ENCODE measurements around the gene TCERG1L. TPM values are rescaled to one million over a fixed set of nuclear protein-coding genes. Genes with fewer than 3 reads are reported as not detected.
"Not testable (repeated sequence)": the region's sequence is repeated elsewhere in the genome, so short reads cannot be mapped to it uniquely, and the experiment has no call there.

TCERG1L gene
- total and polyA plus RNA-seq, 3 experiments from 2014 or later = 0.07 to 0.93 (median 0.68) TPM

DNA sequence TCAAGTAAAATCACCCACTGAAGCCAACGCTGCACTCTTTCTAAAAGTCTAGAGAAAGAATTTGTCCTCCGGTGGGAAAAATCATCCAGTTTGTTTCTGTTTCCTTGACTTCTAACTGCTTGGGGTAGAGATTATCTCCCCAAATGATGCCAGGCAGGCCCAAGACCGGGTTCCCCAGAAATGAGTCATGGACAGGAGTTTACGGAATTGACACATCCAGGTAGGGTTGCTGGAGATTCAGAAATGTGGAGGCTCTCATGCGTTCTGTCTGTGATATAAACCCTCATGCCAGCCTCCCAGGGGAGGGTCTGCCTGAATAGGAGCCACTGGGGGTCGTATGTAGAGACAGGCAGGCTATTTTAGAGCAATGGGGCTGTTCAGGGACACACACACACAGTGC is 230.9 kb downstream of the TCERG1L start:
- peaks cover 0 to 5% (median 3%) of the 10 kb centered on the region in 5 donors for H3K9me3 Mint-ChIP-seq
- H3K9me3 ChIP-seq (ENCODE audit: low read length) = no peaks in the 10 kb centered on the region
- no peak overlapping the region for H3K4me3 ChIP-seq (ENCODE audit: low read length)
- H3K27me3 Mint-ChIP-seq = peaks cover 0 to 4% of the 10 kb centered on the region in 2 donors
- H3K27ac ChIP-seq (ENCODE audit: low read depth, low read length) = no peak overlapping the region
- ChIA-PET CTCF (no interaction called here), POLR2A (no interaction called here)
- H3K36me3 ChIP-seq (ENCODE audit: insufficient read depth, low read length) = no peaks in the 10 kb centered on the region
- no peak overlapping the region for H3K27ac Mint-ChIP-seq
- H3K27me3 ChIP-seq (ENCODE audit: insufficient read depth, low read length, poor library complexity, severe bottlenecking) = no peaks in the 10 kb centered on the region
- H3K4me3 Mint-ChIP-seq = no peak overlapping the region
- no peaks in the 10 kb centered on the region for H3K36me3 Mint-ChIP-seq
- no peaks in the 10 kb centered on the region for H3K4me1 Mint-ChIP-seq
- no peak for DNase-seq
- peaks cover 28% of the 10 kb centered on the region for H3K4me1 ChIP-seq (ENCODE audit: insufficient read depth, low read length)

DNA sequence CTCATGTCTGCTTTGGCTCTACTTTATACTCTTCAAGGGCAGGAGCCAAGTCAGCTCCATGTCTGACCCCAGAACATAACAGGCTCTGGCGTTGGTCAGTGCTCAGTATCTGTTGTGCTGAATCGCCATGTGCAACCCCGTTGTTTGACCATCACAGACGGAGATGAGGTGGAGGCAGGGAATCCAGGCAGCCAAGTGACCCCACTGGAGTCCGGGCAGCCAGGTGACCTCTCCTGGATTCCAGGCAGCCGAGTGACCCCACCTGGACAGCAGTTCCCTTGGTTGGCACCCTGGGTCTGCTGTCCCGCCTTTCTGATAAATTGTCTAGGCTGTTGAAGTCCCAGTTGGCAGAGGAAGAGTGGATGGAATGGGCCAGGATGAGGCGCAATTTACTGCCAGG is 232.2 kb downstream of the TCERG1L start:
- no peaks in the 10 kb centered on the region for H3K4me1 Mint-ChIP-seq
- H3K4me3 ChIP-seq (ENCODE audit: low read length) = no peak overlapping the region
- peaks cover 24% of the 10 kb centered on the region for H3K4me1 ChIP-seq (ENCODE audit: insufficient read depth, low read length)
- H3K36me3 ChIP-seq (ENCODE audit: insufficient read depth, low read length) = no peaks in the 10 kb centered on the region
- H3K9me3 ChIP-seq (ENCODE audit: low read length) = no peaks in the 10 kb centered on the region
- ChIA-PET CTCF (no interaction called here), POLR2A (no interaction called here)
- no peak overlapping the region for H3K4me3 Mint-ChIP-seq
- no peak for DNase-seq
- H3K27ac ChIP-seq (ENCODE audit: low read depth, low read length) = no peak overlapping the region
- peaks cover 0 to 2% of the 10 kb centered on the region in 2 donors for H3K27me3 Mint-ChIP-seq
- H3K27ac Mint-ChIP-seq = no peak overlapping the region
- H3K36me3 Mint-ChIP-seq = no peaks in the 10 kb centered on the region
- H3K9me3 Mint-ChIP-seq = peaks cover 0 to 5% (median 3%) of the 10 kb centered on the region in 5 donors
- H3K27me3 ChIP-seq (ENCODE audit: insufficient read depth, low read length, poor library complexity, severe bottlenecking) = no peaks in the 10 kb centered on the region

DNA sequence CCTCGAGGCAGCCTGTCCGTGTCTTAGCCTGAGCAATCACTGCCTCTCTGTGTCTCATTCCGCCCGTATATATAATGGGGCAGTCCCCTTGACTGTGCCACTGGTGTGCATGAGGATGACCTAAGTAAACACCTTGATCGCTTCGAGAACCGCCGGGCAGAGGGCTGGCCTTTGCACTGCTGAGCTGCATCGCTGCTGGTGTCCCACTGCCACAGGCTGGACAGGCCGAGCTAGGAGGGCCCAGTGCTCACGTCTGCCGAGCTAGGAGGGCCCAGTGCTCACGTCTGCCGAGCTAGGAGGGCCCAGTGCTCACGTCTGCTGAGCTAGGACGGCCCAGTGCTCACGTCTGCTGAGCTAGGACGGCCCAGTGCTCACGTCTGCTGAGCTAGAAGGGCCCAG is 232.6 kb downstream of the TCERG1L start:
- CTCF ChIA-PET; POLR2A ChIA-PET; H3K27ac ChIP-seq (ENCODE audit: low read depth, low read length); H3K9me3 ChIP-seq (ENCODE audit: low read length); H3K27me3 ChIP-seq (ENCODE audit: insufficient read depth, low read length, poor library complexity, severe bottlenecking); H3K4me3 Mint-ChIP-seq; H3K27ac Mint-ChIP-seq; H3K4me3 ChIP-seq (ENCODE audit: low read length); H3K36me3 ChIP-seq (ENCODE audit: insufficient read depth, low read length); H3K4me1 Mint-ChIP-seq; H3K9me3 Mint-ChIP-seq; H3K27me3 Mint-ChIP-seq; DNase-seq; H3K36me3 Mint-ChIP-seq: not testable (repeated sequence)
- peaks cover 20% of the 10 kb centered on the region for H3K4me1 ChIP-seq (ENCODE audit: insufficient read depth, low read length)

DNA sequence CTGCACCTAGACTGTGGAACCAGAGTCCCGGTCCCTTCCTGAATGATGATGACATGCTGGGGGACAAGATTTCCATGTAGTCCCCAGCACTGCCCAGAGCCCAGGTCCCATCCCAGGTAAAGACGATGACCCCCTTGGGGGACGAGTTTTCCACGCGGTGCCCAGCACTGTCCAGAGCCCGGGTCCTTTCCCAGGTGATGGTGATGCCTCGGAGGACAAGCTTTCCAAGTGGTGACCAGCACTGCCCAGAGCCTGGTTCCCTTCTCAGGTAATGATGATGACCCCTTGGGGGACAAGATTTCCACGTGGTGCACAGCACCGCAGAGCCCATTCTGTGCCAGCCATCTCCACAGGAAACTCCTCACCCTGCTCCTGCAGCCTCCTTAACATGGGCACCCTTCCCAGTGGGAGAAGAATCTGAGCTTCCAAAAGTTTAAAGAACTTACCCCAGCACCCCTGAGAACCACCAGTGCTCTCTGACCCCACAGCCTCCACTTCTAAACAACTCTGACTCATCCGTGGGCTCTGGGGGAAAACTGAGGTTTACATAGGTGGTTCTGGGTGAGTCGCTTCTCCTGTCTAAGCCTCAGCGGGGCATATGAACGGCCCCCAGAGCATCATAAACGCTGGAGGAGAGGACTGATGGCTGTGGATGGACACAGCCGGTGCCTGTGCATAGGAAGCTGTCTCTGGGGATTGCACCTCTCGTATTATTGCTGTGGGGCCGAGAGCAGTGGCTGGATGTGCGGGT is 233.2 kb downstream of the TCERG1L start:
- DNase-seq = no peak
- peaks cover 14% of the 10 kb centered on the region for H3K4me1 ChIP-seq (ENCODE audit: insufficient read depth, low read length)
- CTCF ChIA-PET = no interaction called here

DNA sequence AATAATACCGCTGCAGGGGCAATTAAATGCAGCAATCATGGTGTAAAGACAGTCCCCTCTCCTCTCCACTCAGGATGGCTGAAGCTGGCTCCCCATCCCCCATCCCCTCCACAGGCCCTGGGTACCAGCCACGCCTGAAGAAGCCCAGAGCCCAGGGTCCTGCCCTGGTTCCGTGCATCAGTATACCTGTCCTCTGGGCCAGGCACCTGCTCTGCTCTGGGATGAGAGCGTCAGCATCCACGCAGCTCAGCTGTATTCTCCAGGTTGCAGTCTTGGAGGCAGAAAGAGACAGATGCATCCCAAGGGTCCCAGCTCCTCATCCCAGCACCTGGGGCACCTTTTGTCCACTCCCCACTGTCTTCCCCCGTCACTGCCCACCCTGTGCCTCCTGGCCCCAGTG is 233.8 kb downstream of the TCERG1L start:
- H3K4me1 ChIP-seq (ENCODE audit: insufficient read depth, low read length) = peaks cover 14% of the 10 kb centered on the region
- no peak for DNase-seq
- no peak overlapping the region for H3K4me3 ChIP-seq (ENCODE audit: low read length)
- H3K9me3 ChIP-seq (ENCODE audit: low read length) = no peaks in the 10 kb centered on the region
- no peaks in the 10 kb centered on the region for H3K36me3 Mint-ChIP-seq
- no peak overlapping the region for H3K27ac Mint-ChIP-seq
- no peaks in the 10 kb centered on the region for H3K27me3 ChIP-seq (ENCODE audit: insufficient read depth, low read length, poor library complexity, severe bottlenecking)
- ChIA-PET POLR2A (no interaction called here), CTCF (no interaction called here)
- H3K9me3 Mint-ChIP-seq = peaks cover 0 to 5% (median 1%) of the 10 kb centered on the region in 5 donors
- H3K4me3 Mint-ChIP-seq = no peak overlapping the region
- no peak overlapping the region for H3K27ac ChIP-seq (ENCODE audit: low read depth, low read length)
- H3K4me1 Mint-ChIP-seq = no peaks in the 10 kb centered on the region
- peaks cover 0 to 2% of the 10 kb centered on the region in 2 donors for H3K27me3 Mint-ChIP-seq
- H3K36me3 ChIP-seq (ENCODE audit: insufficient read depth, low read length) = no peaks in the 10 kb centered on the region

More for the DNA sequence above, 233.2 kb downstream of the TCERG1L start:
- H3K27ac ChIP-seq (ENCODE audit: low read depth, low read length) = no peak overlapping the region
- Mint-ChIP-seq H3K27me3 (peaks cover 0 to 2% of the 10 kb centered on the region in 2 donors), H3K36me3 (no peaks in the 10 kb centered on the region), H3K4me1 (no peaks in the 10 kb centered on the region), H3K4me3 (no peak overlapping the region), H3K27ac (no peak overlapping the region), H3K9me3 (peaks cover 0 to 5% (median 1%) of the 10 kb centered on the region in 5 donors)
- POLR2A ChIA-PET = no interaction called here
- no peaks in the 10 kb centered on the region for H3K27me3 ChIP-seq (ENCODE audit: insufficient read depth, low read length, poor library complexity, severe bottlenecking)
- H3K36me3 ChIP-seq (ENCODE audit: insufficient read depth, low read length) = no peaks in the 10 kb centered on the region
- no peak overlapping the region for H3K4me3 ChIP-seq (ENCODE audit: low read length)
- H3K9me3 ChIP-seq (ENCODE audit: low read length) = no peaks in the 10 kb centered on the region

DNA sequence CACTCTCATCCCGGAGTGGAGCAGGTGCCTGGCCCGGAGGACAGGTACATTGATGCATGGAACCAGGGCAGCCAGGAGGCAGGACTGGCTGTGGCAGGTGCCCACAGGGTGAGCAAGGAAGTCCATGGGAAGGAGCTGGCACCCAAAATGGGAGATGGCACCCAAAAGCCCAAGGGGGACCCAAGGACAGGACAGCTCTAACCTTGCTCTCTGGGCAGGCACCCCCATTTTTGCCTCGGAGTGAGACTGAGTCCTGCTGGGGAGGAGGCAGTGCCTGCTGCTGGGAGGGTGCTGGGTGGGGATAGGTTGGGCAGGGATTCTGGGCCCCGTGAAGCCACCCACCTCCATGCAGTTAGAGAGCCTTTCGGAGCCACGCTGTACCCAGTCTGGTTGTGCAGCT is 234.5 kb downstream of the TCERG1L start:
- Histone ChIP-seq H3K4me3 (ENCODE audit: low read length) (no peak overlapping the region), H3K27me3 (ENCODE audit: insufficient read depth, low read length, poor library complexity, severe bottlenecking) (no peaks in the 10 kb centered on the region), H3K27ac (ENCODE audit: low read depth, low read length) (no peak overlapping the region), H3K9me3 (ENCODE audit: low read length) (no peaks in the 10 kb centered on the region), H3K36me3 (ENCODE audit: insufficient read depth, low read length) (no peaks in the 10 kb centered on the region), H3K4me1 (ENCODE audit: insufficient read depth, low read length) (peaks cover 11% of the 10 kb centered on the region)
- ChIA-PET CTCF (no interaction called here), POLR2A (no interaction called here)
- no peak overlapping the region for H3K27ac Mint-ChIP-seq
- no peak for DNase-seq
- H3K36me3 Mint-ChIP-seq = no peaks in the 10 kb centered on the region
- no peak overlapping the region for H3K4me3 Mint-ChIP-seq
- H3K4me1 Mint-ChIP-seq = no peaks in the 10 kb centered on the region
- H3K9me3 Mint-ChIP-seq = peaks cover 0 to 5% (median 1%) of the 10 kb centered on the region in 5 donors
- H3K27me3 Mint-ChIP-seq = peaks cover 0 to 2% of the 10 kb centered on the region in 2 donors

DNA sequence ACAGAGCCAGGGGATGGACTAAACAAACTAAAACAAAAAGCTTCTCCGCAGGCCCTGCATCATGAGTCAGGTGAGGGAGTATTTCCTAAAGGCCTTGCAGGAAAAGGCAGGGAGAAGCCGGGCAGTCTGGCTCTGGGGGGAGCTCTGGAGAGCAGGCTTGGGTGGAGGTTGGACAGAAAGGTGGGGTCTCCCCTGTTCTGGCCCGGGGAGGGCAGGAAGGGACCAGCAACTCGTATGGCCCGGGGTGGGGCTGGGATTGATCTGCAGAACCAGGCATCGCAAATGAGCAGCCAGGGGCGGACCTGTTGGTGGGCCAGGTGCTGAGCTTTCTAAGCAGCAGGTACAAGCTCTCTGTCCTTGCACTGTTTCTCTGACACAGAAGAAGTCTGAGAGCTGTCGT is 235.2 kb downstream of the TCERG1L start:
- Mint-ChIP-seq H3K27me3 (peaks cover 0 to 2% of the 10 kb centered on the region in 2 donors), H3K27ac (no peak overlapping the region), H3K4me1 (no peaks in the 10 kb centered on the region), H3K4me3 (no peak overlapping the region), H3K36me3 (no peaks in the 10 kb centered on the region), H3K9me3 (peaks cover 0 to 5% (median 0%) of the 10 kb centered on the region in 5 donors)
- Histone ChIP-seq H3K27me3 (ENCODE audit: insufficient read depth, low read length, poor library complexity, severe bottlenecking) (no peaks in the 10 kb centered on the region), H3K27ac (ENCODE audit: low read depth, low read length) (no peak overlapping the region), H3K36me3 (ENCODE audit: insufficient read depth, low read length) (no peaks in the 10 kb centered on the region), H3K4me3 (ENCODE audit: low read length) (no peak overlapping the region), H3K9me3 (ENCODE audit: low read length) (no peaks in the 10 kb centered on the region), H3K4me1 (ENCODE audit: insufficient read depth, low read length) (peaks cover 4% of the 10 kb centered on the region)
- ChIA-PET CTCF (no interaction called here), POLR2A (no interaction called here)
- DNase-seq = no peak

DNA sequence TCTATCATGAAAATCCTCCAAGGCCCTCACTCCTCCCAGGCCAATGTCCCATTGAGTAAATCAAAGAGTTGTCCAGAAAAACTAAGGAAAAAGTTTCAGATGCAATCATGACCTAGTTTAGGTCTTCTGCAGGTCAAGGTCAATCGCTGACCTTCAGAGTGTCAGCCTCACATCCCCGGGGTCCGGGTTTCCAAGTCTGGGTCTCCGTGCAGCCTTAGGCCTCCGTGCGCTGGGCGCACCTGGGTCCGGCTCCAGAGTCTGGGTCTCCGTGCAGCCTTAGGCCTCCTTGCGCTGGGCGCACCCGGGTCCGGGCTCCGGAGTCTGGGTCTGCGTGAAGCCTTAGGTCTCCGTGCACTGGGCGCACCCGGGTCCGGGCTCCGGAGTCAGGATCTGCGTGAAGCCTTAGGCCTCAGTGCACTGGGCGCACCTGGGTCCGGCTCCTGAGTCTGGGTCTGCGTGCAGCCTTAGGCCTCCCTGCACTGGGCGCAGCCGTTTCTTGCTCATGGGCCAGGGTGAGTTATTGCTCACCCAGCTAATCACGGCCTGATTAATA is 236.2 kb downstream of the TCERG1L start:
- Mint-ChIP-seq H3K4me3 (no peak overlapping the region), H3K27me3 (peaks cover 0 to 2% of the 10 kb centered on the region in 2 donors), H3K9me3 (peaks cover 0 to 3% (median 0%) of the 10 kb centered on the region in 5 donors), H3K27ac (no peak overlapping the region), H3K4me1 (no peaks in the 10 kb centered on the region), H3K36me3 (no peaks in the 10 kb centered on the region)
- H3K36me3 ChIP-seq (ENCODE audit: insufficient read depth, low read length) = no peaks in the 10 kb centered on the region
- H3K9me3 ChIP-seq (ENCODE audit: low read length) = no peaks in the 10 kb centered on the region
- ChIA-PET POLR2A (no interaction called here), CTCF (no interaction called here)
- H3K27ac ChIP-seq (ENCODE audit: low read depth, low read length) = no peak overlapping the region
- no peak for DNase-seq
- no peak overlapping the region for H3K4me3 ChIP-seq (ENCODE audit: low read length)
- H3K27me3 ChIP-seq (ENCODE audit: insufficient read depth, low read length, poor library complexity, severe bottlenecking) = no peaks in the 10 kb centered on the region
- no peaks in the 10 kb centered on the region for H3K4me1 ChIP-seq (ENCODE audit: insufficient read depth, low read length)
